HFF-Myc (cell line): ENCODE data around the gene ANKS1B.

Experiments used
- DNase-seq: peaks from one replicate; pipeline ENCODE4 v3.0.0-alpha.2; 2011; ENCODE audit warnings: low read depth; ENCODE audit errors: extremely low read depth
- H3K4me3 ChIP-seq: replicated peaks from 2 replicates; pipeline ENCODE4 v1.5.1; 2011; ENCODE audit warnings: low read depth, mild to moderate bottlenecking, control low read depth, low read length
- TF ChIP-seq, protein P1 (sequence below): IDR thresholded peaks from 2 replicates; pipeline ENCODE4 v1.5.1; 2012; ENCODE audit warnings: mild to moderate bottlenecking, low read depth, low read length, control low read depth; ENCODE audit errors: missing control alignments

The ANKS1B gene

DNA sequence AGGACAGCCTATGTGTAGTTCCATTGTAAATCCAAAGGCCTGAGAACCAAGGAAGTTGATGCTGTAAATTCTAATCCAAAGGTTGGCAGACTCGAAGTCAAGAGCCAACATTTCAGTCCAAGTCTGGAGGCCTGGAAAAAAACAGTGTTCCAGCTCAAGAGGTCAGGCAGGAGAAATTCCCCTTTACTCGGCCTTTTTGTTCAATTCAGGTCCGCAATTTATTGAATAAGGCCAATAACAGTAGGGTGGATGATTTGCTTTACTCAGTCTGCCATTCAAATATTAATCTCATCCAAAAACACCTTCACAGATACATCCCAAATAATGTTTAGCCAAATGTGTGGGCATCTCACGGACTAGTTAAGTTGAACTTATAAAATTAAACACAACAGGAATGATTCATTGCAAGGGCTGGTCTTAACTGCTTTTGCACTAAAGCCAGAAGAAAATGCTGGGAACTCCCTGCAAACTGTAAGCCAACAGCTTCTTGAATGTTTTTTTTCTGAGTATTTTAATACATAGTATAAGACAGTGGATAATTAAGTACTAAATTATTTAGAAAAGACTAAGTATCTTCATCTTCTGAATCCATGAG lies 534.6 kb downstream of the ANKS1B start:
- DNase-seq = no peak
- TF ChIP-seq, protein P1, sequence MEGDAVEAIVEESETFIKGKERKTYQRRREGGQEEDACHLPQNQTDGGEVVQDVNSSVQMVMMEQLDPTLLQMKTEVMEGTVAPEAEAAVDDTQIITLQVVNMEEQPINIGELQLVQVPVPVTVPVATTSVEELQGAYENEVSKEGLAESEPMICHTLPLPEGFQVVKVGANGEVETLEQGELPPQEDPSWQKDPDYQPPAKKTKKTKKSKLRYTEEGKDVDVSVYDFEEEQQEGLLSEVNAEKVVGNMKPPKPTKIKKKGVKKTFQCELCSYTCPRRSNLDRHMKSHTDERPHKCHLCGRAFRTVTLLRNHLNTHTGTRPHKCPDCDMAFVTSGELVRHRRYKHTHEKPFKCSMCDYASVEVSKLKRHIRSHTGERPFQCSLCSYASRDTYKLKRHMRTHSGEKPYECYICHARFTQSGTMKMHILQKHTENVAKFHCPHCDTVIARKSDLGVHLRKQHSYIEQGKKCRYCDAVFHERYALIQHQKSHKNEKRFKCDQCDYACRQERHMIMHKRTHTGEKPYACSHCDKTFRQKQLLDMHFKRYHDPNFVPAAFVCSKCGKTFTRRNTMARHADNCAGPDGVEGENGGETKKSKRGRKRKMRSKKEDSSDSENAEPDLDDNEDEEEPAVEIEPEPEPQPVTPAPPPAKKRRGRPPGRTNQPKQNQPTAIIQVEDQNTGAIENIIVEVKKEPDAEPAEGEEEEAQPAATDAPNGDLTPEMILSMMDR = no peak
- H3K4me3 ChIP-seq = no peak overlapping the region

DNA sequence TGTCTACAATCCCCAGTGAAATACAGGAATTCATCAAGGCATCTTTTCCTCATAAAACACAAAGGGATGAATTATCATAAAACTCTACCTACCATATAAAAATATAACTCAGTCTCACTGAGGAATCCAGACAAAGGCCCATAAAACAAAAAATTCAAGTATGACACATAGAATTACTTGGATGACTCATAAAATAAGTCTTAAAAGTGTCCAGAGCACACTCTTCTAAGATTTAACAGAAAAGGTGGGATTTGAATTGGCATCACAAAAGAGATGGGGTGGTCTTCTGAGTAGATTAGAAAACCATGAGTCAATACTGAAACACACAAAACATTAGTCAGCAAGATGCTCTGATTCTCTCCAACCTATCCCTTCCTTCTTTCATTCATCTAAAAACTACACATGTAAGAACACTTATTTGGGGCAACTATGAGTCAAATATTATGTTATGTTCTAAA lies 539.8 kb downstream of the ANKS1B start:
- TF ChIP-seq, protein P1 = no peak
- H3K4me3 ChIP-seq = no peak overlapping the region
- DNase-seq = no peak

DNA sequence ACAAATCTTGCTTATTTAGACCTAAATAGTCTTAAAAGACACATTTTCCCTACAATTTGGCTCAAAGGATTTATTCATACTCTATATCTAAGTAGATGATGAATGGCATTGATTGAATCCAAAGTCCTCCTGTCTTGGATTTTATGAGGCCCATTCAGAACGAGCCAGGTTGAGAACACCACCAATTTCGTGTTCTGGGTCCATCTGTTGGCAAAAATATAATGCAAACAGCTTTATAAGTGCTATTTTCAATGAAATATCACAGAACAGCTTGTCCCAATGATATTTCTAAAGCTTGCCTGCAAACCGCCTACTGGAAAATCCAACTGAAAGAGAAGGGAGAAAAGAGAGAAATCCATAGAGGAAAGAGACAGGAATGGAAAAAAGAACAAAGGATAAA lies 542.0 kb downstream of the ANKS1B start:
- TF ChIP-seq, protein P1 = no peak
- no peak overlapping the region for H3K4me3 ChIP-seq
- no peak for DNase-seq

DNA sequence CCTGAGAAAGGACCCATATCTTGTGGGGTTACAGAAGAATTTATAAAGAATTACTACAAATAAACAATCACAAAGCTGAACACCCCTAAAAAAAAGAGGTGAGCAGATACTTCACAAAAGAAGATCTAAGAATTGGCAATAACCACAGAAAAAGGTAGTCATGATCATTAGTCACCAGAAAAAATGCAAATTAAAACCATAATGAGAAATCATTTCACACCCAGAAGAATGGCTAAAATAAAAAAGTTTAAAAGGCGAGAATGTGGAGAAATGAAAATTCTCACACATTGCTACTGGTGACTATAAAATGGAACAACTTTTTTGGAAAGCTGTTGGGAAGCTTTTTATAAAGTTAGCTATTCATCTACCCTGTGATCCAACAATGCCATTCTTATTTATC lies 545.3 kb downstream of the ANKS1B start:
- DNase-seq = no peak
- TF ChIP-seq, protein P1 = no peak
- H3K4me3 ChIP-seq = no peak overlapping the region

DNA sequence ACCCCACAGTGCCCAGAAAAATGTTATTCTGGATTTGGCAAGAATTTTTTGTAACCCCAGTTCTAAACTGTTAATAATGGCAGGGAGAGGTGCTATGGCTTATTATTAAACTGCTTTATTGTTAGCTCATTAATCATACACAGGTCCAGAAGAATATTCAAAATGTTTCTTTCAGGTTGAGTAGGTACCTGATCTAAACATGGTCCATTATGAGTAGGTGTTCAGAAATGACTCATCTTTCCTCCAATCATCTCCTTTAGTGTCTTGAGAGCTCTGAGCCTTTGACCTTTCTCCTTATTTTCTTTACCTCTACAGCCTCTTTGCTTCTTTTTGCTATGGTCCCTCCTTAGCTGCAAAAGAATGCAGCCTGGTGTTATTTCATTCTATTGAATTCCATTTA lies 548.2 kb downstream of the ANKS1B start:
- TF ChIP-seq, protein P1 = no peak
- DNase-seq = no peak
- no peak overlapping the region for H3K4me3 ChIP-seq

DNA sequence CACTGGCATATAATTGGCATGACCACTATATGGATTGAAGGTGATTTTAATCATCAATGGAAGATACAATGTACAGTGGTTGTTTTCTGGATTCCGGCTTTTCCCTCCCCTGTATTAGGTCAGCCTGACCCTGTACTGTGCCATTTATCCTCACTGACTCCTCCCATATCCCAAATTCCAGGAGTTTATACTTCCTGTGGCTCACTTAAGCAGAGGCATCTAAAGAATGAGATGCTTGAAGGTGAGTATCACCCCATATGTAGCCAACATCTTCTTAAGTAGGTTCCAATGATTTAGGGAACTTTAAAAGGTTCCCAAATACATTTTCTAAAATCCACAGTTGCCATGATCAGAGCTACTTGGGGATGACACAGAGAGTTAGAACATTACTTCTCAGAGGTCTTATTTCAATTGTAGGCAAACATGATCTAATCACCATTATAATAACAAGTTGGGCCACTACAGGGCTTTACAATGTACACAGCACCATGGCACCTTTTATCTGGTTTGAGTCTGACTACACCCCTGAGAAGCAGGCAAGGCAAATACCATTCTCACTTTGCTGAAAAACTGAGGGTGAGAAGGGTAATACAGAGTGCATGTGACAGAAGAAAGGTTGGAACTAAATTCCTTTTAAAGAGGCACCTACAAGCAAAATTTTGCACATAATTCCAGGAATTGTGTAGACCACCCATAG lies 549.5 kb downstream of the ANKS1B start:
- H3K4me3 ChIP-seq = no peak overlapping the region
- DNase-seq = no peak
- TF ChIP-seq, protein P1 = no peak
